GM12891 (cell line): ENCODE results near the gene SNX24.

Experiments used
- POLR2A ChIP-seq: IDR thresholded peaks from 2 replicates; pipeline ENCODE4 v1.6.1; 2011; ENCODE audit warnings: low read depth, low read length, control low read depth
- POLR2AphosphoS5 ChIP-seq: IDR thresholded peaks from 2 replicates; pipeline ENCODE4 v1.6.1; 2011; ENCODE audit warnings: low read depth, low read length, control low read depth
- TAF1 ChIP-seq: IDR thresholded peaks from 2 replicates; pipeline ENCODE4 v1.6.1; 2011; ENCODE audit warnings: low read depth, low read length, control low read depth

- TF ChIP-seq POLR2AphosphoS5: no peak
- TF ChIP-seq TAF1: no peak
- TF ChIP-seq POLR2A: no peak
Observed at GRCh38 chr5:122954719-122955118, 109.3 kb downstream of the SNX24 start.
